NCI-H2081 (cell line): Measurements from ENCODE around the gene METRNL.
"Not testable (repeated sequence)": the region's sequence is repeated elsewhere in the genome, so short reads cannot be mapped to it uniquely, and the experiment has no call there.

Experiments used
- DNase-seq, 2 experiments: peaks; one replicate each; lab custom pipeline; 2025; lab: John Stamatoyannopoulos, UW

The METRNL gene

GRCh38 chr17:83108709-83109108 lies 29.3 kb downstream of the METRNL start:
- no peak for DNase-seq

GRCh38 chr17:83109386-83109785 lies 30.0 kb downstream of the METRNL start:
- no peak for DNase-seq

- DNase-seq, result peak in 1 of 2 experiments; percentile 14
Observed at GRCh38 chr17:83109793-83110645, 30.6 kb downstream of the METRNL start.

GRCh38 chr17:83110735-83111134 lies 31.3 kb downstream of the METRNL start:
- DNase-seq, result no peak

- DNase-seq, result no peak
Observed at GRCh38 chr17:83111516-83112282, 32.3 kb downstream of the METRNL start.

- DNase-seq, result no peak
Observed at GRCh38 chr17:83113381-83113780, 34.0 kb downstream of the METRNL start.

- no peak for DNase-seq
Observed at GRCh38 chr17:83113792-83114191, 34.4 kb downstream of the METRNL start.

GRCh38 chr17:83114706-83115105 lies 35.3 kb downstream of the METRNL start:
- DNase-seq, result no peak

GRCh38 chr17:83115202-83115651 lies 35.8 kb downstream of the METRNL start:
- no peak for DNase-seq

GRCh38 chr17:83115832-83116231 lies 36.4 kb downstream of the METRNL start:
- no peak for DNase-seq

GRCh38 chr17:83116311-83116771 lies 36.9 kb downstream of the METRNL start:
- no peak for DNase-seq

GRCh38 chr17:83116783-83117555 lies 37.6 kb downstream of the METRNL start:
- no peak for DNase-seq

GRCh38 chr17:83117583-83117982 lies 38.2 kb downstream of the METRNL start:
- DNase-seq, result no peak

GRCh38 chr17:83118071-83118841 lies 38.8 kb downstream of the METRNL start:
- no peak for DNase-seq

GRCh38 chr17:83119987-83120864 lies 40.8 kb downstream of the METRNL start:
- DNase-seq, result no peak

- DNase-seq, result not testable (repeated sequence)
Observed at GRCh38 chr17:83121473-83121872, 42.1 kb downstream of the METRNL start.

GRCh38 chr17:83121921-83122820 lies 42.8 kb downstream of the METRNL start:
- DNase-seq, result no peak

GRCh38 chr17:83122834-83123233 lies 43.4 kb downstream of the METRNL start:
- no peak for DNase-seq
